ENCODE data around the gene FAM120A.

FAM120A gene

DNA sequence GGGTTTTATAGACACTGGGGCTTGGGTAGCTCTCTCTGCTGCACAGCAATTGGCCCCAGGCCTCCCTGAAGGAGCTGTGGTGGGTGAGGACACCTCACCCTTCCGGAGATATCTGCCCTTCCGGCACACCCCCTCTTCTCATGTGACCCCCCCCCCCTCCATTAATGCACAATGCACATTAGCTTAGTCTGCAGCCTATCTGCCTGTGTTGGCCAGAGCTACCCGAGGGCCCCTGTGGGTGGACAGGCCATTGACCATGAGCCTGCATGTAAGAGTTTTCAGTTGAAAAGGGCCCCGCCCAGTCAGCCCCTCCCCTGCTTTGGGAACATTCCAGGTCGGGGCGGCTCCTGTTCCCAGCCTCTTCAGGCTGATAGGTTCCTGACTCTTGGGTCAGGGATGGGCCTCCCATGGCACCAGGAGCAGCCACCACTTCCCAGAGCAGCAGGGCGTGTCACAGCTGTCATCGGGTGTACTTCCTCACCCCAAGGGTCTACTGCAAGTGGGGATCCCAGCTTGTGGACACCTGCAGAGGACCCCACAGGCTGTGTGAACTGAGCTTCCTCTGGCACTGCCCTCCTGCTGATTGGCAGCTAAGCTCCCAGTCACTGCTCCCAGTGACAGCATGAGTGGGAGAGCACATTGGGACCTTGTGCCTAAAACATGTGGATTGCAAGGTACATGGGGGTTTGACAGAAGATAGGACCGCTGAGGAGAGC, 142.7 kb downstream of the FAM120A start:
- DNase-seq (ENCODE audit: low spot score) = peak; percentile 90

DNA sequence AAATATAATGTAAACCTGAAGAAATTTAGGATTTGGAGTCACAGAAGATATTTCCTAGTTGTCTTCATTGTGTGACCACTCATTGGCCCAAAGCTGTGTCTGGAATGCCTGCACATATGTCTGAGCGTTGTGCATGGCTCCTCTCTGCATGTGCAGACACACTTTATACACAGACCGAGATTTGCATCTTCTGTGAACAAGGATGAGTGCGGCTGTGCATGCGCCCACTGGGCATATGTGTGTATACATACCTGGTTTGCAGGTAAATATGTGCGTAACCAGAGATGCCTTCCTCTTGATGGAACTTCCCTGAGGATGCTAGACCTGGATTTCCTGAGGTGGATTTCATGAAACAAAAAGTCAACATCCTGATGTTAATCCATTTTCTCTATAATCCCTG, 144.0 kb downstream of the FAM120A start:
- no peak for DNase-seq (ENCODE audit: low spot score)

DNA sequence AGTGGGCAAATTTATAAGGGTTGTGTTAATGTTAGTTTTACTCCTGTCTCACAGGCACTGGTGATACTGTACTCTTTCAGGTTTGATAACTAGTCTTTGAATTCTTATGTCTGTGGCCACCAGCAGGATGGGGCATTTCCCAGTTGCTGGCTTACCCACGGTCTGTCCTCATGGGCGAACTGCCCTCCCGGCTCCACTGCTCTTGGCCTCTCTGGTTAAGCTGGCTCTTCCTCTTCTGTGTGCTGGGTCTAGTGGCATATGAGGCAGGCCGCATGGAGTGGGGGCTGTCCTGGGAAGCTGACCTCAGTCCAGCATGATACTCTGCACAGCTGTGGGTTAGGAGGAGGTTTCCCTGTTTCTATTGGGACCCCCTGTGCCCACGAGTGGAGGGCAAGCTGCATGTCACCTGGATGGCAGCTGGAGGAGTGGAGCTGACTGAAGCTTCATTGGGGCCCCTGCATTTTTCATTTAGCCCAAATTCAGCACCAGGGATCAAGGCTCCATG, 144.4 kb downstream of the FAM120A start:
- DNase-seq (ENCODE audit: low spot score) = no peak

DNA sequence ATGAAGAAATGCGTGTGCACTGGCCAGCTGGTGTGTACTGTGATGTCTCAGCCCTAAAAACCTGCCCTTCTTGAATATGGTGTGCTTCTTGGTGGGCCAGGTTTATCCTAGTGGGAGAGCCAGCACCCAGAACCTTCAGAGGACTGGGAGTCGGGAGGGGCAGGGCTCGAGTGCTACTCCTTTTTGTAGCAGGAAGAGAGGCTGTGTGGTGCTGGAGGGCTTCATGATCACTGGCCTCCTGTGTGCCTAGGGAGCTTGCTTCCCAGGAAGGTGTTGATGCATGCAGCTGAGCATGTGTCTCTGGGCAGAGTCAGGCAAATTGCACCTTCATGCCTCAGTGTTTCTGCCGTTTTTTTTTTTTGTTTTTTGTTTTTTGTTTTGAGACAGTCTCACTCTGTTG, 144.9 kb downstream of the FAM120A start:
- no peak for DNase-seq (ENCODE audit: low spot score)

DNA sequence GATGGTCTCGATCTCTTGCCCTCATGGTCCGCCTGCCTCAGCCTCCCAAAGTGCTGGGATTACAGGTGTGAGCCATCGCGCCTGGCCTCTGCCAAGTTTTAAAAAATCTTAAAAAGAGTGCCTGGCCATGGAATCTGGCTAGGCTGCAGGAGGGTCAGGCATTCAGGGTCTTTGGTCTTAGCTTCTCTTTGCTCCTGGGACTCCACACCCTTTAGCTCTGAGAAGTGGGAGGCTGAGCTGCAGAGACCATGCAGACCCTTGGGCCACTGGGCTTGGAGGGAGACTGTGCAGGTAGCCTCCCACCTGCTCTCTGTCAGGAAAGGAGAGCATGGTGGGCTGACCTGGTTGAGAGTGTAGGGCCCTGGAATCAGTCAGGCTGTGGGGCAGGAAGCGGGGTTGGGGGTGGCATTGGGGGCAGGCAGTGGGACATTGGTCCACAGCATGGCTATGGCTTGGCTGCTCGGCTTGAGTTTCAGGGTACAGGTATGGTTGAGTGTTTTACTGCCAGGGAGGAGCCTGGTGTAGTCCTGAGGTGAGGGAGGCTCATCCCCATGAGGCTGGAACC, 145.7 kb downstream of the FAM120A start:
- no peak for DNase-seq (ENCODE audit: low spot score)

DNA sequence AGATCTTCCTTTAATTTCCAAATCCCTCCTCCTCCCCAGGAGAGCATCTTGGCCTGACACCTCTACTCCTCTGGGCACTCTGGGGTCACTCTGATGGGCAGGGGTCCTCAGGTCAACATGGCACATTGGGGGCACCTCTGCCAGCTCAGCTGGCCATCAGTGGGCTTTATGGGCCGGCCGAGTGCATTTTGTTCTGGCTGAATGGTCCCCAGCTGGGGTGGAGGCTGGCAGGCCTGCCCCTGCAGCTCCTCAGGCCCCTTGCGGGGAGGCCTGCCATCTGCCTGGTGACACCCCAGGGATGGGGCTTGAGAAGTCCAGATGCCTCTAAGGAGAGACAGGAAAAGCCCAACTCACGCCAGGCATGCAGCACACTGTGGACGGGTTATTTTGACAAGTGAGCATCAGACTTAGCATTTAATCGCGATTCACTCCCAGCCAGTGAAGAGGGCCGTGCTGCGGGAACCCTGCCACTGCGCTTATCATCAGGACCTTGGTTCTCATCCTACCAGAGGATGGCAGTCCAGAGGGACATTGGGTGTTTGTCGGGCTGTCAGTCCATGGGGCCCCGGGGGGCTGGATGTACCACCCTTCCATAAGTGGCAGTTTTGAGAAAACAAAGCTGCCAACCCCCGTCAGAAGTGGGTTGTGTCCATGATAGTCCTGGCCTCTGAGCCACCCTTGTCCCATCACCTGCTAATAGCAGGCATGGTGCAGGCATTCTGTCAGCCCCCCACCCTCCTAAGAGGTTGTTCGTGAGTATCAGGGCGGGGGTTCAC, 146.6 kb downstream of the FAM120A start:
- no peak for DNase-seq (ENCODE audit: low spot score)

DNA sequence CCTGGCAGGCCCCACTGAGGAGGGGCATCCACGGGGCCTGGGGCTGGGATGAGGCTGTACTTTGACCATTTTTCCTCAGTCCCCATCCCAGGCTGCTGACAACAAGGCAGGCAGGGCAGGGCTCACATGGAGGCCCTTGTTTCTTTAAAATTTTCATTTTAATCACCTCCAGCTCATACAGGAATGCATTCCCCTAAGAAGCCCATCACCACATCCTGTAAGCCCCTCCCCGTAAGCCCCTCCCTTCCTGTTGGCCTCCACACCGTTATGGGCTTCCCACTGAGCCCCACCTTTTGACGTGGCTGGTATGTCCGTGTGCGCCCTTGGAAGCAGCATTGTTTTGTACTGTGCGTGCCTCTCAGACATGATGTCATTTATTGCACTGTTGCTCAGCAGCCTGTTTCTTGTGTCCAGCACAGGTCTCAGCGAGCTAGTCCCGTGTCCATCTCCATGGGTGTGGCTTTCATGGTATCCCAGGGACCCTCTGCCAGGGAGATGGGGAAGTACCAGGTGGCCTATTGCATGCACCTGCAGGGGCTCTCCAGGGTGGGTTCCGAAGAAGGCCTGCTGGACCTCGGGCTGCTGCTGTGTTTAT, 147.3 kb downstream of the FAM120A start:
- peak; percentile 93 for DNase-seq (ENCODE audit: low spot score)

DNA sequence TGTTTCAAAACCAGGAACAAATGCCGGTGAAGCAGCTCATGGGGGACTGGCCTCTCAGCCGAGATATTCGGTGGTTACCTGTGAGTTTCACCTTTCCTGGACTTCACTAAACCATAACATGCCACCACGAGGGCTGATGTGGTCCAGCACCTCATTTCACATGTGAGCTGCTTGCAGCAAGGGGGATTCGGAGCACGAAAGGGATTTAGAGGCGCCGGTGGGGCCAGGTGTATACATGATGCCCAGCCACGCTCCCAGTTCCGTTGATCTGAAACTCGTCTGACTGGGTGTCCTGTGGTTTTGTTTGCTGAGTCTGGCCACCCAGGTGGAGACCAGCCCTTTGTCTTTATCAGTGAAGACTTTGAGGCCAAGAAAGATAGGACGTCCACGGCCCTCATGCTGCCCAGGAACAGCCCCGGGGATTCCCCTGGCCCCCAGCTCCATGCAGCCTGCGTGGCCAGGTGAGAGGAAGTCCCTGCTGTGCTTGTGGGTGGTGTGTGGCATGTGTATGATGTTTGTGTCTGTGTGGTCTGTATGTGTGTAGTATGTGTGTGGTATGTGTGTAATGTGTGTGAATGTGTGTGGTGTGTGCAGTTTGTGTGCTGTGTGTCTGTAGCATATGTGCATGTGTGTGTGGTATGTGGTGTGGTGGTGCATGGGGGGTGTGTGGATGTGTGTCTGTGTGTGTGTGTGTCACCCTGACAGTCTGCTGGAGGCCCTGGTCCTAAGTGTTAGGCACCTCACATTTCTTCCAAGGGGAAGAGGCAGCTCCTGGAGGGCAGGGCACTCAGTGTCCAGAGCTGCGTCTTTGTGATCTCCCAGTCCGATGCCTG, 148.3 kb downstream of the FAM120A start:
- DNase-seq (ENCODE audit: low spot score) = peak; percentile 49

DNA sequence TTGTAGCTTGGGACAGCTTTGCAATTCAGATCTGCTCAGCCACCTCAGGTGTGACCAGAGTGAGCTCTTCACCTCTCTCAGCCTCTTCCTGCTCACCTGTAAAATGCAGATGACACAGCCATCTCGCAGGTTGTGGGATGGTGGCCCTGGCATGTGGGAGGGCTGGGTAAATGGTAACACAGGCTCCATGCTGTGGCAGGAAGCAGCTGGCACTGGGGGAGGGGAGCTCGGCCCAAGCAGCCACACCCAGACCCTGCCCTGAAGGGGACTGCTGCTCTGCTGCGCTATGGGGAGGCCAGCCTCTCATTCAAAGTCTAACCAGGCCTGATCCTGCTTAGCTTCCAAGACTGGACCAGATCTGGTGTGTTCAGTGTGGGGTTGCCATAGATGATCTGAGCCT, 149.0 kb downstream of the FAM120A start:
- DNase-seq (ENCODE audit: low spot score) = peak; percentile 81

DNA sequence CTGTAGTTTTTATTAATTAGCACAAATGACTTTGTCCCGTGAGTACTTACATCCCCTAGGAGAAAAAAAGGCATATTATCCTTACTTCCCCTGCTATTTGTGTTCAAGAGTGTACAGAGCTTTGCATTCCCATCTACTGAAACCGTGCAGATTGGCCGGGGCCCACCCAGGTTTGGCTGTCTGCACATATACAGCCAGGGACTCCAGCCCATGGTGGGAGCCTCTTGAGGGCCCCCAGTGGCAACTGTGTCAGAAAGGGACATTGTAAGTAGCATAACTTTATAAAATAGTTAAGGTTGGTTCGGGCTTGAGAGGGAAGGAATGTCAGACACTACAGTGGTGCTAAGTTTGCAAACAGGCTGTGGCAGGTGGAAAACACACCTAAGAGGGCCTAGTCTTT, 149.6 kb downstream of the FAM120A start:
- DNase-seq (ENCODE audit: low spot score) = no peak

DNA sequence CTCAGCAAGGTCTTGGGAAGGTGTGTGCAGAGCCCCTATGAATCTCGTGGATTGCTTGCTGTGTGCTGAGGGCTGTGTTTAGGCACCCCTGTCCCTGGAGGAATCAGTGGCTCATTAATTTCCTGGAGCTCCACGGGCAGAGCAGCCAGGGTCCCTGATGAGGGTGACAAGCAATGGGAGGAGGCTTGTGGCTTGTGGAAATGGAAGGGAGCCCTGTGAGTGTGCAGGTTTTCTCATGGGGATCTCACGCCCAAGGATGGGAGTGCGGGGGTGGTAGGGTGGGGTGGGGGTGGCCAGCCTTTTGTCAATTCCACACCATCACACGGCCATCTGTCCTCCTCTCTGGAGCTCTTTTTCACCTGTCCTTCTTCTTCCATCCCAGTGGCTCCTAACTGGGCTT, 150.2 kb downstream of the FAM120A start:
- no peak for DNase-seq (ENCODE audit: low spot score)

DNA sequence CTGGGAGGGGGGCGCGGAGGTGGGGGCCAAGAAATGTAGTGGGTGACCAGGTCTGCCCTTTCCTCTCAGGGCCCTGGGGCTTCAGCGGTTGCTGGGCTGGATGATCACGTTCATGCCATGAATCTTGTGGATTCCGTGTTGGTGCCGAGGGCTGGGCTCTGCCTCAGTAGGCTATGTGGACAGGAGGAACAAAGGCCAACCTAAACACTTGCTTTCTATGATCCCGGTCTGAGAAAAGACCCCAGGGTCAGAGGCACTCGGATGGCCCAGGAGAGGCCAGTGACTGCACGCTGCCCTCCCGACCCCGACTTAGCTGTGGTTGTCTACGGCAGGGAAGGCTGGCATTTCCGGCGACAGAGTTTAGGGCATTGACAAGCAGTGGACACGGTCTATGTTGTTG, 151.5 kb downstream of the FAM120A start:
- no peak for DNase-seq (ENCODE audit: low spot score)

DNA sequence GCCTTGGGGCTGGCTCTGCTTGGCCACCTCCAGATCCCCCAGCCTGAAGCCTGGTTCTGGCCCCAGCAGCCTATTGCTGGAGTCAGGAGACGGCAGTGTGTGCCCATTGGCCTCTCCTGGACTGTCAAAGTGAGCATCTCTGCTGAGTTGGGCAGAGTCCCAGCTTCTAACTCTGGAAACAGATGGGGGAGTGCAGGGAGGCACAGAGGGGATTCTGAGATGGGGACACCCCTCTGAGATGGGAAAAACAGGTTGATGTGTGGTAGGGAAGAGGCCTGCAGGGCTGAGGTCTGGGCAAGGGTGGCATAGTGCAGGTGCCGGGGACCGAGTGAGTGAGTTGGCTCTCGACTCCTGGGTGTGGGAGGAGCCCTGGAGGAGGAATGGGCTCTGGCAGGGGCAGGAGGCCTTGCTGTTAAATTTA, 152.4 kb downstream of the FAM120A start:
- DNase-seq (ENCODE audit: low spot score) = no peak

DNA sequence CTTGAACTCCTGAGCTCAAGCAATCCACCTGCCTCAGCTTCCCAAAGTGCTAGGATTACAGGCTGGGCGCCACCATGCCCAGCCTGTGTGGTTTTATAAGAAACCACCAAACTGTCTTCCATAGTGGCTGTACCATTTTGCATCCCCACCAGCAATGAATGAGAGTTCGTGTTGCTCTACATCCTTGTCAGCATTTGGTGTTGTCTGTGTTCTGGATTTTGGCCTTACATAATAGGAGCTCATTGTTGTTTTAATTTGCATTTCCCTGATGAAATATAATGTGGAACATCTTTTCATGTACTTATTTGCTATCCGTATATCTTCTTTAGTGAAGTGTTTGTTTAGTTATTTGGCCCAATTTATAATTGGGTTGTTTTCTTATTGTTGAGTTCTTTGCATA, 154.7 kb downstream of the FAM120A start:
- DNase-seq (ENCODE audit: low spot score) = no peak

DNA sequence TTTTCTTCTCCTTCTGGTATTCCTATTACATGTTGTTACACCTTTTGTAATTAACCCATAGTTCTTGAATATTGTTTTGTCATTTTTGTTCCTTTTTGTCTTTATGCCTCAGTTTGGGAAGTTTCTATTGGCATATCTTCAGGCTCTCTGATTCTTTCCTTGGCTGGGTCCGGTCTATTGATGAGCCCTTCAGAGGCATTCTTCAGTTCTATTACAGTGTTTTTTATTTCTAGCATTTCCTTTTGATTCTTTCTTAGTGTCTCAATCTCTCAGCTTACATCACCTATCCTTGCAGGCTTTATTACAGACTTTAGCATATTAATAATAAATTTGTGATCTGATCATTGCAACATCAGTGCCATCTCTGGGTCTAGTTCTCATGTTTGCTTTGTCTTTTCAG, 158.7 kb downstream of the FAM120A start:
- no peak for DNase-seq (ENCODE audit: low spot score)

DNA sequence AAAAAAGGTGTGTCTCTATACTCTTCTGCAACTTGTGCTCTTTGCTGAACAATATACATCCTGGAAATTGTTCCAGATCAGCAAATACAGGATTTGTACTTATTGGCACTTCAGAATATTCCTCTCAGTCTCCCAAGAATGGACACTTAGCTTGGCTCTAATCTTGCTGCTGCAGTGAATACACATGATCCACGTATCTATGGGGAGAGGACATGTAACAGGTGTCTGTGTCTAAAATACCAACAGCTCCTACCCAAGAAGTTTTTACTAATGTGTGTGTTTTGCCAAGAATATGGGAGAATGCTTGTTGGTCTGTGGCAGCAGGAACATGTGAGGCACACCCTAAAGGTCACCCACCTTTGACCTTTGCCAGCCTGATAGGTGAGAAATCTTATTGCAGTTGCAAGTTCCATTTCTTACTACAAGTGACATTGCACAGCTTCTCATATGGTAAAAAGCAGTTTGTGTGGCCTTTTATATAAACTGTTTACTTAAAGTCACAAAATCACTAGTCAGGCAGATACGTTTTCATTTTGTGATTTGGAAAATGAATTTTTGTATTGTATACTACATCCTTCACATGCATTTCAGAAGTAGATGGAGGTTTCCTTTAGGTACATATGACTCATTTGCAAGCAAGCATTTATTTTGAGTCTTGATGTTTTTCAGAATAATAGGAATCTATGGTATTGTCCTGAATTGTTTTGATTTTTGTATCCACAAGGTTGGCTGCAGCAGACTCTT, 160.7 kb downstream of the FAM120A start:
- no peak for DNase-seq (ENCODE audit: low spot score)

DNA sequence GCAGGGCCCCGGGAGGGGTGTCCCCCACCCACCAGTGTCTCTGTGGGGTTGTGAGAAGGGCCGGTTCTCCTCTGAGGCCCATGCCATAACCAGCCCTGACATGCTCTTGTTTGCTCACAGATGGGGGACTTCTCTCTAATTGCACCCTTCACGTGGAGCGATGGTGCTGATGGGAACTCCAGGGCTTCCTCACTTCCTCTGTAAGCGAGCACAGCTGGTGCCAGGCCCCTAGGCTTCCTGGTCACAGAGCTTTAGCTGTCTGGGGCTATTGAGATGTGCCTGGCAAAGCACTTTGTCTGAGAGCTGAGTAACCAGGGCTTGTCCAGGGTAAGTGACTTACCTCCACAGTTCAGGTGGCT, 161.3 kb downstream of the FAM120A start:
- DNase-seq (ENCODE audit: low spot score) = no peak

DNA sequence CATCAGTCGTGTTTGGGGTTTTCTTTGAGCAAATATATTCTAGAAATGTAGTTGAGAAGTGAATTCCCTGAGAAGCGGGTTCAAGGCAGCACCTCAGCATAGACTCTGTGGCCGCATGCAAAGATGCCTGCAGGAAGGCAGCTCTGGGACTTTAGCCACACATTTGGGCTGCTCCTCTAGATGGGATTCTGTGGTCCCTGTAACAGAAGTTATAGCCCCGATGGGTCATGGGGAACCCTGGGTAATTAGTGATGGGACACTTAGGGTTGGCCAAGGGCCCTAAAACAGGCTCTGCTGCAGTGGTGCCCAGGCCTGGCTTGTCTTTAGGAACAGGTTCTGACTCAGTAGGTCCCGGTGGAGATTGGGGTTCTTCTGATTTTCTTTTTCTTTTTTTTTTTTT, 161.7 kb downstream of the FAM120A start:
- DNase-seq (ENCODE audit: low spot score) = no peak

DNA sequence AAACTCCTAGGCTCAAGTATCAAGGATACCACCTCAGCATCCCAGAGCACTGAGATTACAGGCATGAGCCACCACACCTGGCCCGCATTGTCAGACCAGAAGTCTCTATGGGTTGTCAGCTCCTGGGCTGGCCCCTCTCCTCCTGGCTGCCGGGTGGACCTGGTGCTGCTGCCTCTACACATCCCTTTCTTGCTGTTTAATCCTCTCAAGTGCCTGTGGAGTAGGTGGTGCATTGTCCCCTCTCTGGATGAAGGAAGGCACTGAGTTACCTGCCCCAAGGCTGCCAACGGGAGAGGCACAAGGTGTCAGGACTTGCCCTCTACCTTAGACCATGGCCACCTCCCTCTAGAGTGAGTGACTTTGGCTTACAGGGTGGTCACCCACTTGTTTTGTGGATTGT, 162.3 kb downstream of the FAM120A start:
- DNase-seq (ENCODE audit: low spot score) = no peak

DNA sequence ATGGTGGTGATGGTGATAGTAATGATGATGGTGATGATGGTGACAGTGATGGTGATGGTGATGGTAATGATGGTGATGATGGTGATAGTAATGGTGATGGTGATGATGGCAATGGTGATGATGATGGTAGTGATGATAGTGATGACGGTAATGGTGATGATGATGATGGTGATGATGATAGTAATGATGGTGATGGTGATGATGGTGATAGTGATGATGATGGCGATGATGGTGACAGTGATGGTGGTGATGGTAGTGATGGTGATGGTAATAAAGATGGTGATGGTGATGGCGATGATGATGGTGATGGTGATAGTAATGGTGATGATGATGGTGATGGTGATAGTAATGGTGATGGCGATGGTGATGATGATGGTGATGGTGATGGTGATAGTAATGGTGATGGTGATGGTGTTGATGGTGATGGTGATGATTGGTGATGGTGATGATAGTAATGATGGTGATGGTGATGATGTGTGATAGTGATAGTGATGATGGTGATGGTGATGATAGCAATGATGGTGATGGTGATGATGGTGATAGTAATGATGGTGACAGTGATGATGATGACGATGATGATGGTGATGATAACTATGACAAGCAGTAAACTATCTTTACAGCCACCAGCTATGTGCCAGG, 163.5 kb downstream of the FAM120A start:
- DNase-seq (ENCODE audit: low spot score) = no peak

Measured in SW480 (cell line).